BJ (cell line): Measurements from ENCODE around the gene VAV2. TPM values are rescaled to one million over a fixed set of nuclear protein-coding genes. Genes with fewer than 3 reads are reported as not detected.

Experiments
- CTCF ChIA-PET: fragments of 350-600 bp; formaldehyde crosslinking; extraction: SDS; loops from one replicate; lab custom pipeline; 2021; ENCODE audit warnings: antibody characterized with exemption, inconsistent platforms; lab: Yijun Ruan, JAX
- POLR2A ChIA-PET: fragments of 300-600 bp; sonication (Branson Sonifier 250); formaldehyde crosslinking; extraction: SDS; loops from one replicate; lab custom pipeline; 2021; ENCODE audit warnings: antibody characterized with exemption; lab: Charles Lee
- DNase-seq: peaks from one replicate; pipeline ENCODE4 v3.0.0-alpha.2; 2011; ENCODE audit warnings: low read depth
- H3K27me3 ChIP-seq: 2 replicates; pipeline ENCODE4 v1.6.0; 2011; ENCODE audit warnings: low read length; ENCODE audit not compliant: control insufficient read depth, insufficient read depth
- H3K36me3 ChIP-seq: 2 replicates; pipeline ENCODE4 v1.5.1; 2011; ENCODE audit warnings: low read length; ENCODE audit not compliant: control insufficient read depth, insufficient read depth
- H3K4me3 ChIP-seq: 2 replicates; pipeline ENCODE4 v1.5.1; 2011; ENCODE audit warnings: low read depth, mild to moderate bottlenecking, control low read depth, low read length
- CTCF ChIP-seq: IDR thresholded peaks from 2 replicates; pipeline ENCODE4 v1.5.1; 2011; ENCODE audit warnings: low read depth, mild to moderate bottlenecking, control low read depth, inconsistent platforms, low read length, moderate library complexity; ENCODE audit not compliant: insufficient read depth
- polyA plus RNA-seq: library from polyadenylated mRNA; depleted of rRNA; stranded (reverse); fragments of >200 nt; gene quantifications from 2 replicates; pipeline ENCODE4 v1.2.3, GENCODE V29; 2011

The VAV2 gene
- polyA plus RNA-seq, 1 experiment, result 9.9 TPM

GRCh38 chr9:133807818-133808217, 184.3 kb downstream of the VAV2 start:
- H3K4me3 ChIP-seq, result no peak overlapping the region
- no peak for DNase-seq
- CTCF ChIA-PET, result interaction anchor here (1.0 to 1.2 kb wide), 3 partner anchors 9 to 187 kb away, joined by 3 to 4 read pairs (median 3); no protein-coding TSS in a partner anchor
- H3K36me3 ChIP-seq, result peaks cover 27% of the 10 kb centered on the region
- POLR2A ChIA-PET, result no interaction called here
- H3K27me3 ChIP-seq, result no peaks in the 10 kb centered on the region
- no peak for TF ChIP-seq CTCF

- POLR2A ChIA-PET, result no interaction called here
- no peak for TF ChIP-seq CTCF
- H3K27me3 ChIP-seq, result no peaks in the 10 kb centered on the region
- peaks cover 25% of the 10 kb centered on the region for H3K36me3 ChIP-seq
- CTCF ChIA-PET, result interaction anchor here (0.9 to 1.2 kb wide), 2 partner anchors 13 to 19 kb away, joined by 3 read pairs; no protein-coding TSS in a partner anchor
- DNase-seq, result no peak
- H3K4me3 ChIP-seq, result no peak overlapping the region
Observed at GRCh38 chr9:133807037-133807436, 185.1 kb downstream of the VAV2 start.

DNA sequence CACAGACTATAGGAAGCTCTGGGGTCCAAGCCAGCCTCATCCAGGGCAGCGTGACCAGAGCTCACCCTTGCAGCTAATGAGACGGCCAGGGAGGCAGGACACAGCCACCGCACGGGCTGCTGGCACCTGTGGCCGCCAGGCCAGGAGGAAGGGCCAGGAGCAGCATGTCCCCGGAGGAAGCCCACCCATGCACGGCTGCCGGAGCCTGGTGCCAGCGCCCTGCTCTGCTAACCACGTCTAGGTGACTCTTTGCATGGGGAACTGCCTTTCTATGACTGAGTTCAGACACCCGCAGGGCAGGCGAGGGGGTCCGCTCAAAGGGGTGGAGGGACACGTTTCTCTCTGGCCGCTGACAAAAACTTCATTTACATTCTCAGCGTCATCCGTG, 185.5 kb downstream of the VAV2 start:
- Histone ChIP-seq H3K36me3 (peaks cover 23% of the 10 kb centered on the region), H3K27me3 (no peaks in the 10 kb centered on the region), H3K4me3 (no peak overlapping the region)
- no peak for DNase-seq
- TF ChIP-seq CTCF, result no peak
- CTCF ChIA-PET, result interaction anchor here (0.9 to 1.2 kb wide), 2 partner anchors 13 to 19 kb away, joined by 3 read pairs; no protein-coding TSS in a partner anchor
- POLR2A ChIA-PET, result no interaction called here

DNA sequence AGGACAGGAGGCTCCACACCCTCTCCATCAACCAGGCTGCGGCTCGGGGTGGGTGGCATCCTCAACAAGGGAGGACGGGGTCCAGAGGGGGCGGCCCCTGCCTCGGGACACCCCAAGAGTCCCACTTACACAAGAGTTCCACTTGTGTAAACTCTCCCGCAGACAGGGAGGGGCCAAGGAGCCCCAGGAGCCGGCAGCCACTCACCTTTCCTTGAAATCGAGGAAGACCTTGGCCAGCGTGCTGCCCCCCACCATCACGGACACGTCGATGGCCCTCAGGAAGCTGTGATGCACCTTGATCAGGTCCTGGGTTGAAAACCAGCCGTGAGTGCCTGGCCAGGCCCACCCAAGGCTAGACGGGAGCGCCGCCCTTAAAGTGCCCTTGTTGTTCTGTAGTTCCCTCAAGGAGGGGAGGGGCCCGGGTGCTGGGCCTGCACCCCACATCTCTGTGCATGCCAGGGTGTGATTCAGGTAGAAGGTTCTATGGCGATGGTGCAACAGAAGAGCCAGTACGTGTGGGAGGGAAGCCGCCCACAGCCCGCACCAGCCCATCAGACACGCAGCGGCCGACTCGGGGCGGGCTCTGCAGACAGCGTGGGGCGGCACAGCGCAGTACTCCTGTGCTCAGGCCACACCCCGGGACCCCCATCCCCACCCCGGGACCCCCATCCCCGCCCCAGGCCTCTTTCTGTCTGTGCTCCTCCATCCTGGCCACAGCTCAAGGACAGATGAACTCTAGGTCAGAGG, 186.1 kb downstream of the VAV2 start:
- Histone ChIP-seq H3K36me3 (peaks cover 23% of the 10 kb centered on the region), H3K27me3 (no peaks in the 10 kb centered on the region), H3K4me3 (no peak overlapping the region)
- ChIA-PET CTCF (interaction anchor here (0.8 to 0.9 kb wide), 2 partner anchors 12 to 20 kb away, joined by 3 read pairs; no protein-coding TSS in a partner anchor), POLR2A (no interaction called here)
- no peak for DNase-seq
- no peak for TF ChIP-seq CTCF

DNA sequence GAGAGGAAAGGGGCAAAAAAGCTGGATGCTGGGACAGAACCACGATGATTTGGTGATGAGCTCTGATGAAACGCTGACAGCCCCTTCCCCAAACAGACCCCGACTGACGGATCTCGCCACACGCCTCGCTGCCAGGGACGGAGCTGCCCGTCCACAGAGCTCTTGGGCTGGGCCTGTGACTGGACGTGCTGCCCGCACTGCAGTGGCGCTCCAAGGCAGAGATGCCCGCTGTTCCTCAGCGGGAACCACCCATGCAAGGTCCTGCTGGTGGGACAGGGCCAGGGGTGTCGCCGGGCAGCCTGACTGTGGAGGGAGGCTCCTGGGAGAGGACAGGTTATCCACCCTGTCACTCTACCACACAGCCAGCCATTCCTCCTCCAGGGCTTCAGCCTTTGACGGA, 187.9 kb downstream of the VAV2 start:
- CTCF ChIA-PET, result interaction anchor here (0.7 to 3.4 kb wide), 5 partner anchors 10 to 191 kb away, joined by 3 to 12 read pairs (median 4); no protein-coding TSS in a partner anchor
- POLR2A ChIA-PET, result no interaction called here
- Histone ChIP-seq H3K36me3 (peaks cover 18% of the 10 kb centered on the region), H3K27me3 (no peaks in the 10 kb centered on the region), H3K4me3 (no peak overlapping the region)
- TF ChIP-seq CTCF, result no peak
- no peak for DNase-seq
